ELR (cell line): ENCODE results near the gene TGFBR1.
"Not testable (repeated sequence)": the region's sequence is repeated elsewhere in the genome, so short reads cannot be mapped to it uniquely, and the experiment has no call there.

Experiments
- DNase-seq: peaks from one replicate; pipeline ENCODE4 v3.0.0-alpha.2; 2015; ENCODE audit warnings: low read depth

Gene TGFBR1

GRCh38 chr9:99189887-99190596, 85.1 kb downstream of the TGFBR1 start:
- no peak for DNase-seq

- DNase-seq = no peak
These were observed 85.8 kb downstream of the TGFBR1 start for GRCh38 chr9:99190597-99191283.

- DNase-seq = peak; percentile 60
These were observed 88.0 kb downstream of the TGFBR1 start for GRCh38 chr9:99192786-99193465.

- DNase-seq = no peak
These were observed 88.5 kb downstream of the TGFBR1 start for GRCh38 chr9:99193466-99193821.

GRCh38 chr9:99196484-99196883, 91.6 kb downstream of the TGFBR1 start:
- not testable (repeated sequence) for DNase-seq

- no peak for DNase-seq
These were observed 92.3 kb downstream of the TGFBR1 start for GRCh38 chr9:99197124-99197630.

- DNase-seq = no peak
These were observed 93.1 kb downstream of the TGFBR1 start for GRCh38 chr9:99197987-99198386.

GRCh38 chr9:99199938-99200539, 95.1 kb downstream of the TGFBR1 start:
- DNase-seq = no peak

GRCh38 chr9:99201603-99202002, 96.7 kb downstream of the TGFBR1 start:
- DNase-seq = no peak
